GM19438 (cell line): ENCODE data around the gene CHST12.
"Not testable (repeated sequence)": the region's sequence is repeated elsewhere in the genome, so short reads cannot be mapped to it uniquely, and the experiment has no call there.

Source experiments
- ATAC-seq: cut with Tn5 transposase; IDR thresholded peaks from one replicate; pipeline ENCODE4 v1.9.1; 2021; ENCODE audit warnings: low read depth; ENCODE audit not compliant: unreplicated experiment

The CHST12 gene

DNA sequence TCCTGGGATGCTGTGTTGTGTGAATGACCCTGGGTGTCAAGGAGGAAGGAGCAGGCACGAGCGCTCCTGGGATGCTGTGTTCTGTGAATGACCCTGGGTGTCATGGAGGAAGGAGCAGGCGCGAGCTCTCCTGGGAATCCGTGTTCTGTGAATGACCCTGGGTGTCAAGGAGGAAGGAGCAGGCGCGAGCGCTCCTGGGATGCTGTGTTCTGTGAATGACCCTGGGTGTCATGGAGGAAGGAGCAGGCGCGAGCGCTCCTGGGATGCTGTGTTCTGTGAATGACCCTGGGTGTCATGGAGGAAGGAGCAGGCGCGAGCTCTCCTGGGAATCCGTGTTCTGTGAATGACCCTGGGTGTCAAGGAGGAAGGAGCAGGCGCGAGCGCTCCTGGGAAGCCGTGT is 25.9 kb upstream of the CHST12 start:
- ATAC-seq = not testable (repeated sequence)

DNA sequence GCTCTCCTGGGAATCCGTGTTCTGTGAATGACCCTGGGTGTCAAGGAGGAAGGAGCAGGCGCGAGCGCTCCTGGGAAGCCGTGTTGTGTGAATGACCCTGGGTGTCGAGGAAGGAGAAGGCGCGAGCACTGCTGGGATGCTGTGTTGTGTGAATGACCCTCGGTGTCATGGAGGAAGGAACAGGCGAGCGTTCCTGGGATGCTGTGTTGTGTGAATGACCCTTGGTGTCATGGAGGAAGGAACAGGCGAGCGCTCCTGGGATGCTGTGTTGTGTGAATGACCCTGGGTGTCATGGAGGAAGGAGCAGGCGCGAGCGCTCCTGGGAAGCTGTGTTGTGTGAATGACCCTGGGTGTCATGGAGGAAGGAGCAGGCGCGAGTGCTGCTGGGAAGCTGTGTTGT is 25.3 kb upstream of the CHST12 start:
- not testable (repeated sequence) for ATAC-seq

DNA sequence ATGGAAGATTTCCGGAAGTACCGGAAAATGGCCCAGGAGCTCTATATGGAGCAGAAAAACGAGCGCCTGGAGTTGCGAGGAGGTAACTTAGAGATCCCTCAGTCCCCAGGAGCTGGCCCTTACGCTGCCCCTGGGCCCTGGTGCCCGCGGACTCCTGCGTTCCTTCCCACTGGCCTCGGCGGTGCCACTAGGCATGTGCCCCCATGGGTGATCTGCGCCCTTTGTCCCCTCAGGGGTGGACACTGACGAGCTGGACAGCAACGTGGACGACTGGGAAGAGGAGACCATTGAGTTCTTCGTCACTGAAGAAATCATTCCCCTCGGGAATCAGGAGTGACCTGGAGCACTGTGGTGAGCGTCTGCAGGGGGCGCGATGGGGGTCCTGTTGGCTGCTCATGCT is 24.2 kb upstream of the CHST12 start:
- no peak for ATAC-seq

DNA sequence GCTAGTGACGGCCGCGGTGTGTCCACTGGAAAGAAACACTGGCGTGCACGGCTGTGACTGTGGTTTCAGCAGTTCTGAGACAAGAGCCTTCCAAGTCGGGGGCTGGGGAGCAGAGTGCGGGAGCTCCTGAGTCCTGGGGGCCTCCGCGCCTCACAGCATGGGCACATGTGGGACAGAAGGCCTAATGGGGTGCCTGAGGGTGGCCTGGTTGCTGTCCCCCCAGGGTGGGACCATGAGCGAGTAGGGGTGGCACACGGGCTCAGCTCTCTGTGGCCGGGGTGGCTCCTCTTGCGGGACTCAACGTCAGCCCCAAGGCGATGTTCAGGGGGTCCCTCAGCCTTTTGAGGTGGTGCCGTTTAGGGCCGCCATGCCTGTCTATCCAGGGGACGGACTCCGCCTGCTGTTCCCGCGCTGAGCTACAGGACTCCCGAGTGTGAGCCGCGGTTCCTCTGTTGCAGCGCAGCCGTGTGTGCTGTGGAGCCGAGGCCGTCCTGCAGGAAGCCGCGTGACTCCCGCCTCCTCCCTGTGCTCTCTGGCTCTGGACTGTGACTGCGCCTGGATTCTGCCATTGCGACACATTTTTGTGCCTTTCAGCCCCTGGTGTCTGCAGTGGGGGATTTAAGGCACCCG is 23.5 kb upstream of the CHST12 start:
- no peak for ATAC-seq

DNA sequence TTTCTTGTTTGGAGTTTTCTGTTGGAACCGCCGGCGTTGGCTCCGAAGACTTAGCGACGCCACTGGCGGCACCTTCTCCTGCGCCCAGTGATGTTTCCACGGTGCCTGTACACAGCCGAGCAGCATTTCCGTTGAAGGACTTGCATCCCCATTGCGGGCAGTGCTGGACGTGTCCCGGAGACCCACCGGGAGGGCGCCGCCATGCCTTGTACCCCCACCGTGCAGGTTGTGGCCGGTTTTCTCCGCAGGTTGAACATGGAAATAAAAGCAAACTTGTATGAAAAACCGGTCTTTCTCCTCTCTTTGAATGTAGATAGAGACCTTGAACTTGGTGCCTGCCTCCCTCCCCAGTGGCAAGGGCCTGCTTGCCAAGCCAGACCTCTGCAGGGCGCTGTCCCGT is 22.9 kb upstream of the CHST12 start:
- no peak for ATAC-seq

DNA sequence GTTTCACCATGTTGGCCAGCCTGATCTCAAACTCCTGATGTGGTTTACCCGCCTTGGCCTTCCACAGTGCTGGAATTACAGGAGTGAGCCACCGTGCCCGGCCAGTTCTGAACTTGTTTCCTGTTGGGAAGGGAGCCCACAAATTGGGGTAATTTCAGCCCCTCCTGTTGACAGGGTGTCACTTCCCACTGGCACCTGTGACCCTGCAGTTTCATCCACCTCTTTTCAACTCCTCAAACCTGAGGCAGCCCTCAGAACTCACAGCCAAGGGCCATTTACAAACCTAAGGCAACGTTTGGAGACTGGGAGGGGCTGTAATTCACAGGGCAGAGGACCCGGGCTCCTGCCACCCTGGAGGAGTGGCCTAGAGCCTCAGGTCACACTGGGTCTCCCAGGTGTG is 22.2 kb upstream of the CHST12 start:
- ATAC-seq = no peak

DNA sequence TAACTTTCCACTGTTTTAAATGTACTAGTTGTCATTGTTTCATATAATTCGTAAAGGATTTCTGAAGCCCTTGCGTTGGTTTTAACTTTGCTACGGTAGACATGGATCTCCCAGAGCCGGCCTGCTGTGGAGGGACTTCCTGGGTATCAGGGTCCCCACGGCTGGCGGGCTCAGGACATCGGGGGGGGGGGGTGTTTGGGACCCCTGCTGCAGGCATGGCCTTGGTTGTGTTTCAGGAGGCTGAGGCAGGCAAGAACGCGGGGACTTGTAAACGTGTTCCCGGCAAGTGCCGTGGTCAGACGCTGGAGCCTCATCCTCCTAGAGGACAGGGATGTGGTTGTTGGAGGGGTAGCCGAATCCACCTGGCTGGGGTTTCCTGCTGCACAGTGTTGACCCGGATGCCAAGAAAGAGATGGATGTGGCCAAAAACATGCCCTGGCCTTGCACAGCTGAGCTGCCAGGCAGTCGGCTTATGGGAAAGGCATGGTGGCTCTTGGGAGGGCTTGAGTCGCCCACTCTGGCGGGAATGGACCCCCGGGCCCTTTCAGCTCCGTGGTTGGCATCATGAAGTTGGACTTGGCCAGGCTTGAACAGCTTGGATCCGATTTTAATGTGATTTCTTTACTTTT is 21.4 kb upstream of the CHST12 start:
- ATAC-seq = no peak

DNA sequence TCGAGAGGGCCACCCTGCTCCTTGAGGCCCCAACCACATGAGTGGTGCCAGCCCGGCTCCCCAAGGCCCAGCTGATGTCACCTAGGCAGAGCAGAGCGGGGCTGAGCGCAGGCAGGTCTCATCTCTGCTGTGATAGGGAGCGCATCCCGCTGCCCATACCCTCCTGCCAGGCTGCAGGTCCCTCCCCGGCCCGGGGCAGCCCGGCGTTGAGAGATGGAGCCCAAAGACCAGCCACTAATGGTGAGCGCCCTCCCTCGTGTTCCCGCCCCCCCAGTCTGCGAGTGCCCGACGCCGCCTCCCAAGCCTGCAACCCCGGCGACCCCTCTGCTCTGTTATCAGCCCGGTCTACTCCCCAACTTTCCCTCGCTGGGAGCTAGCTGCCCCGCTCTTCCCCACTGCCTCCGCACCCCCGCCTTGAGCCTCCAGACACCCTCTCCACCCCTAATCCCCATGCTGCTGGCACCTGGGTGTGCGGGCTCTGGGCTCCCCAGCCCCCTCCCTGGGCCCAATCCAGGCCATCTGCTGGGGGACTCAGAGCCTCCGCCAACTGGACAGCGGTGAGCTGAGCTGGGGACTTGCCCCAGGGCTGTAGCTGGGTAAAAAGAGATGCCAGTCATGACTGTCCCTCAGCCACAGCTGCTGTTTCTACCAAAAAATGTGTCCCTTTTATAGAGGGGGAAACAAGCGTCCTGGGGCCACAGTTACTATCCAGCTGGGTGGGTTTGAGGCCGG is 19.7 kb upstream of the CHST12 start:
- ATAC-seq = no peak

DNA sequence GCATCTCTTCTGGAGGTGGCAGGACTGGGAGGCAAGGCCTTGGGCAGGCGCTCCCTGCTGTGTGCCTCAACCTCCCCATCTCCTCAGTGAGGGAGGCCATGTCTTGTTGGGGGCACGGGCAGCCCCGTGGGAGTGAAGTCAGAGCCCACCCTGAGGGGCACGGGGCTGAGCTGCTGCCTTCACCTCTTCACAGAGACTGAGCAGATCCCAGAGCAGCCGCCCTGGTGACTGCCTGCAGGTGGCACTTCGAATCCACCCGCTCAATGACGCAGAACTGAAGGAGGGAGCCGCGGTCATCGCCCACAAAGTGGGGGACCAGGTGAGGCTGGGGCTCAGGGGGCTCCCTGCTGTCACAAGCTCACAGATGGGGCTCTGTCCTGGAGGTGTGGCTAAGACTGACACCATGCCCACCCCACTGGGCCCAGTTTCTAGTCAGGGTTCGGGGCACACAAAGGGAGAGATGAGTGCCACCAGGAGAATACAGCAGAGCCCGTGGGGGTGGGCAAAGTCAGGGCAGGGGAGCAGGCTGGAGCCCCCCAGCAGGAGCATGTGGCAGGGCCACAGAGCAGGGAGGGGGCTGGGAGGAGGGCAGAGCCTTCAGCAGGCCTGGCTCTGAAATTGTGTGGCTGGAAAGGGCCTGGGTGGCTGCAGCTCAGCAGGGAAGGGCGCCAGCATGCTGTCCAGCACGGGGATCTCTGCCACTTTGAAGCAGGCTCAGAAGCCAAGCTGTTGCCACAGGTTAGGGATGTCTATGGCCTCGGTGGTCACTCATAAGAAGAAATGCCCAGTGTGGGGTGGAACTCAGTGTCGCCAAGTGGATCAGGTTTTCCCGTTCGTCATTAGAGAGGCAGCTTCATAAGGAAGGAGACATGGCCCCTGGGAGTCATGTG is 18.8 kb upstream of the CHST12 start:
- ATAC-seq = no peak

DNA sequence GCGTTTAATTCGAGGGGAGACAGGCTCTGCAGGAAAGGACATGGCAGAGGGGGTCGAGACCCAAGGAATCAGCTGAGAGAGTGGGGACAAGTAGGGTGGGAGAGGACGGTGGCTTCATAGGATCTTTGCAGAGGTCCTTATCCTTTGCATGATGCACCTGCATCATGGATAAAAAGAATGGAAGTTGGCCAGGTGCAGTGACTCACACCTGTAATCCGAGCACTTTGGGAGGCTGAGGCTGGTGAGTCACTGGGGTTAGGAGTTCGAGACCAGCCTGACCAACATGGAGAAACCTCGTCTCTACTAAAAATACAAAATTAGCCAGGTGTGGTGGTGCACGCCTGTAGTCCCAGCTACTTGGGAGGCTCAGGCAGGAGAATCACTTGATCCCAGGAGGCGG is 17.3 kb upstream of the CHST12 start:
- ATAC-seq = not testable (repeated sequence)

DNA sequence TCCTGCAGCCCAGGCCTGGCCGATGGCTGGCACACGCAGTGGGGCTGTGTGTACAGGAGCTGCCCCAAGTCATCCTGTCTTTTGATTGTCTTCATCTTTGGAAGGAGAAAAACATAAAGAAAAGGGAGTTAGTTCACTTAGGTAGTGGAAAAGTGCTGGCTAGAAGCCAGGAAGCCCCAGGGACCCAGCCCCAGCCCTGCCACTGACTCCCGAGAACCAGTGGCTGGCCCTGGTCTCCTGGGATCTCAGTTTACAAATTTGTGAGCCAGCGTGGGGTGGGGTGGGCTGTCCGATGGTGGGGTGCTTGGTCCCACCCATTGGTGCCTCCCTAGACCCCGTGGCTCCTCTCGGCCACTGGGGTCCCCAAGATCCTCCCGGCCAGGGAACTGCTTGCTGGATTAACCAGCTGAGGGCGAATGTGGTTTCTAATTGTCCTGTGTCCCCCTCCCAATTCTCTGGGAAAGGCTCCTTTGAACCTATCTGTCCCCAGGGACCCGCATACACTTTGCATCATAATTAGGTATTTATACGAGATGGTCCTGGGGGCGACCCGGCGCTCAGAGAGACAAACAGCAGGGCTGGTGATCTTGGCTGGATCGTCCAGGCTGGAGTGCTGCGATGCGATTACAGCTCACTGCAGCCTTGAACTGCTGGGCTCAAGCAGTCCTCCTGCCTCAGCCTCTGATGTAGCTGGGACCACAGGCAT is 16.3 kb upstream of the CHST12 start:
- no peak for ATAC-seq

DNA sequence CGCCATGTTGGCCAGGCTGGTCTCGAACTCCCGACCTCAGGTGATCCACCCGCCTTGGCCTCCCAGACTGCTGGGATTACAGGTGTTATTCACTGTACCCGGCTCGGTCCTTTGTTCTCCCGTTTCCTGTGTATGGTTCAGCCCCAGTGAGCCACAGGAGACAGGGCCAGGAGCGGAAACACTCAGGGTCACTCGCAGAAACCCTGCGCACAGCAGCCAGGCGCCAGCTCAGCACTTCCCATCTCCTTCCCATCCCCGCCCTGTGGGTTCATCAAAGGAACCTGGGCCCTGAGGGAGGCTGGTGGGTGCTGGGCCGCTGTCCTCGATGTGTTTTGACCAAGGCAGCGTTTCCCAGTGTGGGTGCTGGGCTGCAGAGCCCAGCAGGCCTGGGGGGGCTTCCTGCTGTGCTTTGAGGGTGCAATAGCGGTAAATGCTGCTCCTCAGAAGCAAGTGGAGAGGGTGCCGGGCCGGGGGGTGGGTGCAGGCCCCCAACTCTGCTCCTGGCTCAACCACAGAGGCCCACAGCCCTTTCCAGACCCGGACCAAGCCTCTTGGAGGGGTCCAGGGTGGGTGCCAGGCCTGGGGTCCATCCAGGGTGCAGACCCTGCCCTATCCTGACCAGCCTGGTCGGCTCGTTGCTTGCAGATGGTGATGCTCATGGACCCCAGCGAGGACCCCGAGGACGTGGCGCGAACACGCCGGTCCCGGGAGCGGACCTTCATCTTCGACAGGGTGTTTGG is 15.3 kb upstream of the CHST12 start:
- ATAC-seq = no peak

DNA sequence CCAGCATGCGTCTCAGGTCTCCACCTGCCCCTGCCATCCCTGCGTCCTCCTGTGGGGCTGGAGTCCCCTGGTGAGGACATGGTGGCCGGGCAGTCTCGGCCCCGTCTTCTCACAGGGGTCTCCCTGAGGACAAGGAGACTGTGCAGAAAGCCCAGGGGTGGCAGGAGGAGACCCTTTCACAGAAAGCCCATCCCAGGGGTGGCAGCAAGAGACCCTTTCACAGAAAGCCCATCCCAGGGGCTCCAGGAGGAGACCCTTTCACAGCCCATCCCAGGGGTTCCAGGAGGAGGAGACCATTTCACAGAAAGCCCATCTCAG is 14.8 kb upstream of the CHST12 start:
- no peak for ATAC-seq

DNA sequence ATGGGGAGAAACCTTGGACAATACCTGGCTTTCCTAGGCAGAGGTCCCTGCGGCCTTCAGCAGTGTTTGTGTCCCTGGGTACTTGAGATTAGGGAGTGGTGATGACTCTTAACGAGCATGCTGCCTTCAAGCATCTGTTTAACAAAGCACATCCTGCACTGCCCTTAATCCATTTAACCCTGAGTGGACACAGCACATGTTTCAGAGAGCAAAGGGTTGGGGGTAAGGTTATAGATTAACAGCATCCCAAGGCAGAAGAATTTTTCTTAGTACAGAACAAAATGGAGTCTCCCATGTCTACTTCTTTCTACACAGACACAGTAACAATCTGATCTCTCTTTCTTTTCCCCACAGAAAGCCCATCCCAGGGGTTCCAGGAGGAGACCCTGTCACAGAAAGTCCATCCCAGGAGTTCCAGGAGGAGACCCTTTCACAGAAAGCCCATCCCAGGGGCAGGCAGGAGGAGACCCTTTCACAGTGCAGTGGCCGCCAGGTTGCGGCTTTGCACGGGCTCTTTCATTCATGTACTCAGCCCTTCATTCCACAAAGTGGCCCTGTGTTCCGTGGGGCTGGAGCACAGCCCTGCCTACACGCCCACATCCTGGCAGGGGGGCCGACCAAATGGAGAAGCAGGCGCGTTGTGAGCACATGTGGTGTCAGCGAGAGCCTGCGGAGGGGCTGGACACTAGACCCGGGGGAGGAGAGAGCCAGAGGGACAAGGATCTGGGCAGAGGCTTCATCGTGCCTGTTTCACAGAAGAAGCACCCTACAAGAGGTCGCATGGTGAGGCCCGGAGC is 13.2 kb upstream of the CHST12 start:
- ATAC-seq = not testable (repeated sequence)

DNA sequence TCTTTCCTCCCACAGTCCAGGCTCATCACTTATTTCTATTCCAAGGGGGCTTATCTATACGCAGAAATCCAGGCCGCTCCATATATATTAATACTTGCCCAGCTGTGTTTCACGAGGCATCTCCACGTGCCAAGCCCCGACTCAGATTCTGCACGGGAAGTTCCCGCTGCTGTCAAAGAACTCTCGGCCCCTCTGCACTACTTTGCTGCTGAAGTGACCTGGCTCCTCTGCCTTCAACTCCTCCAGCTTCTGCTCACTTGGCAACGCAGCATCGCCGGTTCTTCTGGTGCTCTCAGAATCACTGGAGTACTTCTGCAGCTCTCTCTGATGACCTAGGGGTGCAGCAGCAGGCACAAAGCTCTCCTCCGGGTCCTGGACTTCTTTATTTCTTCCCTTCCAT is 9.7 kb upstream of the CHST12 start:
- ATAC-seq = no peak

DNA sequence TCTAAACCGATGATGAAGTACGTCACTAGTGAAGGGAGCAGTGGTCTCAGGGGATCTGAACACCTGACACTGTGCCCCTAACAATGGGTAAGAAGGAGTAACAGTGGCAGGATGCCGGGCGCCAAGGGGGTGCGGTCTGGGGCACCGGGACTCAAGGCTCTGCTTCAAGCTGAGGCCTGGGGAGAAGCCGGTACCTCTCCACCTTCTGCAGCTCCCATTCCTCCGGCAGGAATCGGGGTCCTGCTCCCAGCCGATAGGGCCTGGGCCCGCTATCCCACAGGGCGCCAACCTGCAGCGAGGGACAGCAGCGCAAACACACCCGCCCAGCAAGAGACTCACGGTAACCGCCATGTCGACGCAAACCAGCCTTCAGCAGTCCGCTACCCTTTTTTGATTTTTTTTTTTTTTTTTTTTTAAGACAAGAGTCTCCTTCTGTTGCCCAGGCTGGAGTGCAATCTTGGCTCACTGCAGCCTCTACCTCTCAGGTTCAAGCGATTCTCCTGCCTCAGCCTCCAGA is 8.8 kb upstream of the CHST12 start:
- no peak for ATAC-seq

DNA sequence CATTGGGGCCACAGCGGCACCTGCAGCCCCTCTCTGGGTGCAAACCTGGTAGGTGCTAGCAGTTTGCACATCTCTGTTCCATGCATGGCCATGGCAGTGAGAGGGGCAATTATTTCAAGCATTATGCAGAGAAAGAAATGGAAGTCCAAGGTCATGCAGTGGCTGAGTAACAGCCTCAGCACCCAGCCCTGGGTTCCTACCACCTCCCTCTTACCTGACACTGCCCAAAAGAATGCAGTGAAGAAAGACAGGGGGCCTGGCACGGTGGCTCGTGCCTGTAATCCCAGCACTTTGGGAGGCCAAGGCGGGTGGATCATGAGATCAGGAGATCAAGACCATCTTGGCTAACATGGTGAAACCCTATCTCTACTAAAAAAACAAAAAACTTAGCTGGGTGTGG is 4.9 kb upstream of the CHST12 start:
- ATAC-seq = no peak

DNA sequence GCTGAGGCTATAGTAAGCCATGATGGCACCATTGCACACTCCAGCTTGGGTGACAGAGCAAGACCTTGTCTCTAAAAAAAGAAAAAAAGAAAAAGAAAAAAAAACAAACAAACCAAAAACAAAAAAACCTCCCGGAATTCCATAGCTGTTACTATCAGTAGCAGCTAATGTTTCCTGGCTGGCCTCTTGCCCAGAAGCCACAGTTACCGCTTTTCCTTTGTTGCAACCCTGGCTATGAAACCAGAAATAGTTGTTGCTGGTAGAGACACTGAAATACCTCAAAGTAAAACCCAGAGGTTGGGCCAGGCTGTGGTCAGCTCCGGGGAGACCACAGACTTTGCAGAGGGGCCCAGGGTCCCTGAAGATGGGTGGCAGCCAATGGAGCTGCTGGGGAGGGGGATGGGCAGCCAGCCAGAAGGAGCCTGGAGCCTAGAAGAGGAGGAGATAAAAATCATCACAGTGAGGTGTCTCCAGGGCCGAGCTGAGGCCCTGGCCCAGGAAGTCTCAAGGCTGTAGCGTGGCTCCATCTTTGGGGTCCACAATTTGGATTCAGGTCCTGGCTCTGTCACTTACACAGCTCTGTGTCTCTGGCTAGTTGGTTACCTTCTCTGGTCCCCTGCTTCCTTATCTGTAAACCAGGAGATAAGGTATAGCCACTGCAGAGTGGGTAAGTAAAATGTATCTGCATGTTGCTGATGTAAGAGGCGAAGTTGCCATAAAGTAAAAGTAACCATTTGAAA is 3.4 kb upstream of the CHST12 start:
- no peak for ATAC-seq
